Vagina (tissue), 2 donors: Measurements from ENCODE around the gene GTPBP4. TPM values are rescaled to one million over a fixed set of nuclear protein-coding genes. Genes with fewer than 3 reads are reported as not detected.
"Not testable (repeated sequence)": the region's sequence is repeated elsewhere in the genome, so short reads cannot be mapped to it uniquely, and the experiment has no call there.

Experiments
- DNase-seq, 2 donors: peaks; one replicate each; pipeline ENCODE4 v3.0.0-alpha.2; 2017; ENCODE audit errors: extremely low spot score in 2 of 2
- H3K27ac ChIP-seq: fragments of 200-600 bp; sonication (generic); one replicate; pipeline ENCODE4 v1.5.1; 2019
- H3K27me3 ChIP-seq: fragments of 200-600 bp; sonication (generic); one replicate; pipeline ENCODE4 v1.5.1; 2019
- H3K36me3 ChIP-seq, 2 donors: fragments of 200-600 bp; sonication (generic); one replicate each; pipeline ENCODE4 v1.5.1; 2017 to 2019
- H3K4me1 ChIP-seq: fragments of 200-600 bp; sonication (generic); one replicate; pipeline ENCODE4 v1.5.1; 2019
- H3K4me3 ChIP-seq, 2 donors: fragments of 200-600 bp; sonication (generic); 1 replicate in 1 of 2; 2 replicates in 1 of 2; pipeline ENCODE4 v1.5.1; 2016 to 2019
- H3K9me3 ChIP-seq: fragments of 200-600 bp; sonication (generic); one replicate; pipeline ENCODE4 v1.5.1; 2019
- CTCF ChIP-seq, 3 experiments: fragments of 450-650 bp in 2 of 3; fragments of 200-600 bp in 1 of 3; sonication (generic) in 1 of 3; IDR thresholded peaks; one replicate each; pipeline ENCODE4 v1.5.1; 2017 to 2019; ENCODE audit warnings: antibody characterized with exemption in 3 of 3, mild to moderate bottlenecking in 2 of 3, moderate library complexity in 2 of 3
- POLR2A ChIP-seq, 2 donors: fragments of 450-650 bp; IDR thresholded peaks; one replicate each; pipeline ENCODE4 v1.6.1; 2017; ENCODE audit warnings: antibody characterized with exemption in 2 of 2, mild to moderate bottlenecking in 2 of 2, moderate library complexity in 2 of 2
- POLR2AphosphoS5 ChIP-seq, 2 donors: sonication (generic); formaldehyde crosslinking; IDR thresholded peaks; one replicate each; pipeline ENCODE4 v1.9.0; 2017; ENCODE audit warnings: antibody characterized with exemption in 2 of 2, mild to moderate bottlenecking in 2 of 2, low read depth in 1 of 2; ENCODE audit not compliant: insufficient read depth in 1 of 2
- intact Hi-C: fragments of 100-400 bp; cut with DNase I; formaldehyde crosslinking; loops from one replicate; pipeline ENCODE4 v1.15.1; 2023
- total RNA-seq: library from RNA; depleted of rRNA; stranded (reverse); fragments of >200 nt; gene quantifications from one replicate; pipeline ENCODE4 v1.2.3, GENCODE V29; 2016

GTPBP4 gene
- total RNA-seq, 1 donor from 2014 or later = 24.8 TPM

GRCh38 chr10:1002425-1003006 is 14.3 kb downstream of the GTPBP4 start:
- TF ChIP-seq CTCF (IDR thresholded peaks at IDR 0.05) = no peak
- TF ChIP-seq POLR2A (IDR thresholded peaks at IDR 0.05) = no peak
- no peak for TF ChIP-seq POLR2AphosphoS5 (IDR thresholded peaks at IDR 0.05; ENCODE audit: insufficient read depth in 1 of 2, low read depth in 1 of 2)
- Histone ChIP-seq H3K36me3 (peaks cover under 1 to 98% of the 10 kb centered on the region in 2 donors), H3K4me3 (no peak overlapping the region), H3K4me1 (no peaks in the 10 kb centered on the region), H3K27ac (no peak overlapping the region), H3K9me3 (peaks cover 5% of the 10 kb centered on the region), H3K27me3 (no peaks in the 10 kb centered on the region)
- no peak for DNase-seq
- intact Hi-C loops = no loop called here

GRCh38 chr10:1003884-1004670 is 15.8 kb downstream of the GTPBP4 start:
- no peaks in the 10 kb centered on the region for H3K4me1 ChIP-seq
- H3K36me3 ChIP-seq = peaks cover 6 to 98% of the 10 kb centered on the region in 2 donors
- H3K4me3 ChIP-seq = no peak overlapping the region
- intact Hi-C loops = no loop called here
- H3K27ac ChIP-seq = no peak overlapping the region
- no peak for DNase-seq
- H3K9me3 ChIP-seq = peaks cover 5% of the 10 kb centered on the region
- TF ChIP-seq POLR2A (IDR thresholded peaks at IDR 0.05) (no peak), POLR2AphosphoS5 (IDR thresholded peaks at IDR 0.05; ENCODE audit: insufficient read depth in 1 of 2, low read depth in 1 of 2) (no peak), CTCF (IDR thresholded peaks at IDR 0.05) (no peak)
- H3K27me3 ChIP-seq = no peaks in the 10 kb centered on the region

GRCh38 chr10:1006573-1006972 is 18.3 kb downstream of the GTPBP4 start:
- intact Hi-C loops = no loop called here
- Histone ChIP-seq H3K4me3 (no peak overlapping the region), H3K4me1 (no peaks in the 10 kb centered on the region), H3K27me3 (no peaks in the 10 kb centered on the region), H3K27ac (no peak overlapping the region), H3K9me3 (peaks cover 5% of the 10 kb centered on the region), H3K36me3 (peaks cover 11 to 94% of the 10 kb centered on the region in 2 donors)
- TF ChIP-seq CTCF (IDR thresholded peaks at IDR 0.05) (no peak), POLR2A (IDR thresholded peaks at IDR 0.05) (no peak), POLR2AphosphoS5 (IDR thresholded peaks at IDR 0.05; ENCODE audit: insufficient read depth in 1 of 2, low read depth in 1 of 2) (no peak)
- no peak for DNase-seq

- DNase-seq = no peak
- Histone ChIP-seq H3K9me3 (peaks cover 2% of the 10 kb centered on the region), H3K4me3 (no peak overlapping the region), H3K27me3 (no peaks in the 10 kb centered on the region), H3K27ac (no peak overlapping the region), H3K36me3 (peaks cover 11 to 94% of the 10 kb centered on the region in 2 donors), H3K4me1 (no peaks in the 10 kb centered on the region)
- TF ChIP-seq POLR2A (IDR thresholded peaks at IDR 0.05) (no peak), CTCF (IDR thresholded peaks at IDR 0.05) (no peak), POLR2AphosphoS5 (IDR thresholded peaks at IDR 0.05; ENCODE audit: insufficient read depth in 1 of 2, low read depth in 1 of 2) (no peak)
- intact Hi-C loops = no loop called here
Measured at GRCh38 chr10:1007583-1007982, 19.3 kb downstream of the GTPBP4 start.

- TF ChIP-seq POLR2AphosphoS5 (IDR thresholded peaks at IDR 0.05; ENCODE audit: insufficient read depth in 1 of 2, low read depth in 1 of 2) (no peak), POLR2A (IDR thresholded peaks at IDR 0.05) (no peak), CTCF (IDR thresholded peaks at IDR 0.05) (no peak)
- no peak overlapping the region for H3K27ac ChIP-seq
- peaks cover 11 to 93% of the 10 kb centered on the region in 2 donors for H3K36me3 ChIP-seq
- H3K27me3 ChIP-seq = no peaks in the 10 kb centered on the region
- H3K9me3 ChIP-seq = no peaks in the 10 kb centered on the region
- H3K4me1 ChIP-seq = no peaks in the 10 kb centered on the region
- intact Hi-C loops = no loop called here
- no peak overlapping the region for H3K4me3 ChIP-seq
- no peak for DNase-seq
Measured at GRCh38 chr10:1009071-1009494, 20.8 kb downstream of the GTPBP4 start.

- H3K4me3 ChIP-seq, H3K4me1 ChIP-seq, H3K9me3 ChIP-seq, intact Hi-C loops, H3K27ac ChIP-seq, H3K27me3 ChIP-seq, DNase-seq: not testable (repeated sequence)
- H3K36me3 ChIP-seq = peaks cover 11 to 93% of the 10 kb centered on the region in 2 donors
Measured at GRCh38 chr10:1009947-1010346, 21.7 kb downstream of the GTPBP4 start.
